Measurements from ENCODE around the gene RGS11. TPM values are rescaled to one million over a fixed set of nuclear protein-coding genes. Genes with fewer than 3 reads are reported as not detected.

Gene RGS11
- total and polyA plus RNA-seq, 7 donors = 0.20 to 2.6 (median 0.92) TPM

DNA sequence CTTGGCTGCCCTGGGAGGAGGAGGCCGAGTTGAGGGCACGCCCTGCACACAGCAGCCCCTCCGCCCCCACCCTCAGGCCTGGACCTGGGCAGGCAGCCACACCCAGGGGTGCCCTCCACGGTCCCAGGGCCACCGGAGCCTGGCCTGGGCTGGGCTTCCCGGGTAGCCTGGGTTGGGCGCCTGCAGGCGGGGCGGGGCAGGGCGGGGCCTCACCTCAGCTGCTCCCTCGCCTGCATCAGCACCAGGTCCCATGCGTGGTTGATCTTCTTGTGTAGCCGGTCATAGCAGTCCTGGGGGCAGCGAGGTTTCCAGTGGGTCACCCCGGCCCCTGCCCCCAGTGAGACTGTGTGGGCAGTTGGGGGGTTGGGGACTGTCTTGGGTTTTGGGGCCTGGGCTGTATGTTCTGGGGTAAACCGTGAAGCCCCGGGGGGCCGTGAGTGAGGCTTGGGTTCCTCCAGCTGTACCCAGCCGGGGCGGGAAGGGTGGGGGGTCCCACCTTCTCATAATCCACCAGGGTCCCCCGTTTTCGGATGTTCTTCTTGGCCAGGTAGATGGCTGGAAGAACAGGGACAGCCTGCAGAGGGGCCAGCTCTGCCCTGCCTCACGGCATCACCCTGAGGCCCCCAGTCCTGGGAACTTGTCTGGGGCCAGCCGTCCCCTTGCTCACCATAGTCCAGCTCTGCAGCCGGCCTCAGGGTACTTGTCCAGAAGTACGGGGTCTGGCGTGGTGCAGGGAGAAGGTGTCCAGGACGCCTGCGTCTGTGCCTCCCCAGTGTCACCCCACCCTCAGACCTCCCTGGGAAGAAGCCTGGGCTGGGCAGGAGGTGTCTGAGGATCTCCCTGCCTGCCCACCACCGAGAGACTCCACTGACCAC, 2.0 kb downstream of the RGS11 start:
- intact Hi-C loops (cut with DNase I) = no loop called here
- TF ChIP-seq, protein P1, sequence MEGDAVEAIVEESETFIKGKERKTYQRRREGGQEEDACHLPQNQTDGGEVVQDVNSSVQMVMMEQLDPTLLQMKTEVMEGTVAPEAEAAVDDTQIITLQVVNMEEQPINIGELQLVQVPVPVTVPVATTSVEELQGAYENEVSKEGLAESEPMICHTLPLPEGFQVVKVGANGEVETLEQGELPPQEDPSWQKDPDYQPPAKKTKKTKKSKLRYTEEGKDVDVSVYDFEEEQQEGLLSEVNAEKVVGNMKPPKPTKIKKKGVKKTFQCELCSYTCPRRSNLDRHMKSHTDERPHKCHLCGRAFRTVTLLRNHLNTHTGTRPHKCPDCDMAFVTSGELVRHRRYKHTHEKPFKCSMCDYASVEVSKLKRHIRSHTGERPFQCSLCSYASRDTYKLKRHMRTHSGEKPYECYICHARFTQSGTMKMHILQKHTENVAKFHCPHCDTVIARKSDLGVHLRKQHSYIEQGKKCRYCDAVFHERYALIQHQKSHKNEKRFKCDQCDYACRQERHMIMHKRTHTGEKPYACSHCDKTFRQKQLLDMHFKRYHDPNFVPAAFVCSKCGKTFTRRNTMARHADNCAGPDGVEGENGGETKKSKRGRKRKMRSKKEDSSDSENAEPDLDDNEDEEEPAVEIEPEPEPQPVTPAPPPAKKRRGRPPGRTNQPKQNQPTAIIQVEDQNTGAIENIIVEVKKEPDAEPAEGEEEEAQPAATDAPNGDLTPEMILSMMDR (IDR thresholded peaks at IDR 0.05) = no peak
- ATAC-seq (no peak), DNase-seq (no peak)
- Histone ChIP-seq H3K27me3 (ENCODE audit: insufficient read depth in 3 of 3, low read length in 2 of 3) (peaks cover 0 to 21% (median 19%) of the 10 kb centered on the region in 3 donors), H3K4me3 (no peak overlapping the region), H3K4me1 (peaks cover 5% of the 10 kb centered on the region), H3K9me3 (no peaks in the 10 kb centered on the region), H3K36me3 (ENCODE audit: insufficient read depth in 1 of 2, low read depth in 1 of 2) (no peaks in the 10 kb centered on the region), H3K27ac (no peak overlapping the region)
- WGBS, 3 donors = 74 to 82% (median 79%) methylated on average over 28 to 30 of the region's 30 CpGs

DNA sequence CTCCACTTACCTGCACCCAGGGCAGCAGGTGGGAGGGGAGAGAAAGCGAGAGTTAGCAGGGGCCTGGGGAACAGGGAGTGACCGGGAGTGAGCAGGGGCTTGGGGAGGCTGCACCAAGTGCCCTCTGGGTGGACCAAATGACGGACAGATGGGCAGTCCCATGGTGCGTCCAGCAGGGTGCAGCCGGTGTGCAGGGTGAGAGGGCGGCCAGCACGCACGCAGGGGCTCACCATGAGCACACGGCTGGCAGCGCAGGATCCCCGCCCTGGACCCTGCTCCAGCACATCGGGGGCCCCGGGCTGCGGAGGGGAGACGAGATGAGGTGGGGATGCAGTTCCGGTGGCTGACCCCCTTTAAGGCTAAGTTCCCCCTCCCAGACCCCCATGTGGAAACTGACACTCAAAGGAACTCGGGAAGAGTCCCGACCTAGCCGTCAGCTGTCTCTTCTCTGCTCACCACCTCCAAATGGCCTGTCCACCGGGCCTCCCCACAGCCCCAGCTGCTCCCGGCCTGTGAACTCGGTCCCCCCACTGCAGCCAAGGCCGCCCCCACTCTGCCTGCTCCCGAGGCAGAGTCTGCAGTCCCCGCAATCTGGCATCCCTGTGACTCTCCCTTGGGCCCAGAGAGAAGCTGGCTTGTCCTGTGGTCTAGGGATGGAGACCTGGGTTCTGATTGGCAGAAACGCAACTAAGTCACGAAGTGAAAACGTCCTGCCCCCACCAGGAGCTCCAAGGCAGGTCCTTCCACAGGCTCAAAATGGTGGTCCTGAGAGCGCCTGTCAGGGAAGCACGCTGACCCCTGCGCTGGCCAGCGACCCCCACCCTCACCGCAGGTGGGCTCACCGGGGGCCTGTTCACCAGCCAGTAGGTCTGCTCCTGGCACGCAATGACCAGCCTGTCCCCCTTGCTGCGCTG, 2.9 kb downstream of the RGS11 start:
- intact Hi-C loops (cut with DNase I) = no loop called here
- Histone ChIP-seq H3K4me3 (no peak overlapping the region), H3K27me3 (ENCODE audit: insufficient read depth in 3 of 3, low read length in 2 of 3) (peaks cover 0 to 21% (median 19%) of the 10 kb centered on the region in 3 donors), H3K36me3 (ENCODE audit: insufficient read depth in 1 of 2, low read depth in 1 of 2) (no peaks in the 10 kb centered on the region), H3K27ac (no peak overlapping the region), H3K9me3 (no peaks in the 10 kb centered on the region), H3K4me1 (peaks cover 5% of the 10 kb centered on the region)
- WGBS, 3 donors = 61 to 68% (median 62%) methylated on average over 33 to 36 of the region's 36 CpGs
- TF ChIP-seq, protein P1 (IDR thresholded peaks at IDR 0.05) = no peak
- ATAC-seq = no peak
- no peak for DNase-seq

DNA sequence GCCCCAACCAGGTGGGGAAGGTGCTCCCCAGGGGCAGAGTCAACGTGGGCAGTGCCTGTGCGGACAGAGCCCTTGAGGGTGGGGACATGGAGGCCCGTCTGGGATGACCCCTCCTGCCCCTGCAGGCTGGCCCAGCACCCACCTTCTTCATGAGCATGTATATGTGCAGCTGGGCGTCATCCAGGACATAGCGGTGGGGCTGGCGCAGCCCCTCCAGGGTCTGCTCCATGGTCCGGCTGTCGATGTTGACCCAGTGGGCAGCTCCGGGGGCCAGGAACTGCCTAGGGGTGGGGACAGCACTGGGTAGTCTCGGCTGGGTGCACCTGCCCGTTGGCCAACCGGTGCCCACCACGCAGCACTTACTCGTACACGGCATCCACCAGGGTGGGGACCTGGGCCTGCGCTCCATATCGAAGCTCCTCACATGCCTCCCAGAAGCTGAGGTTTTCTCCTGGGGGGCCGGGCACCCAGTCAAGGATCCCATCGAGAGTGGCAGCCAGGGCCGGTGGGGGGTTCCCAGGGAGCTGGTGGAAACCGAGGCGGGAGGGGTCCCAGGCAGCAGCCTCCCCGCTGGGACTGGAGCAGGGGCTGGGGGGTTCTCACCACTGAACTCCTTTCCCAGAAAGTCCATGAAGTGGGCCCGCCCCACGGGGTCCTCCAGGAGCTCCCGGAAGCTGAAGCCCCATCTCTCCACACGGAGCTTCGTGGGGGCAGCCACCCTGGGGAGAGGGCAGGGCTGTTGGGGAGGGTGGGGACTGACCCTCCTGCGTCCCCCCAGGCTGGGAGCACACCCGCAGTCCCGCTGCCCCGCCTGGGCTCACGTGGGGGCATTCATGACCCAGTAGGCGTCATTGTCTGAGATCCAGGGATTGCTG, 5.1 kb downstream of the RGS11 start:
- intact Hi-C loops (cut with DNase I) = no loop called here
- TF ChIP-seq, protein P1 (IDR thresholded peaks at IDR 0.05) = no peak
- 83 to 84% (median 83%) methylated on average over 30 to 34 of the region's 34 CpGs for WGBS, 3 donors
- DNase-seq = peak in 1 of 2 donors; percentile 45
- H3K4me3 ChIP-seq = no peak overlapping the region
- ATAC-seq = no peak
- peaks cover 0 to 5% of the 10 kb centered on the region in 2 donors for H3K36me3 ChIP-seq (ENCODE audit: insufficient read depth in 1 of 2, low read depth in 1 of 2)
- H3K4me1 ChIP-seq = peaks cover 5% of the 10 kb centered on the region
- H3K9me3 ChIP-seq = no peaks in the 10 kb centered on the region
- no peak overlapping the region for H3K27ac ChIP-seq
- H3K27me3 ChIP-seq (ENCODE audit: insufficient read depth in 3 of 3, low read length in 2 of 3) = peaks cover 0 to 16% (median 15%) of the 10 kb centered on the region in 3 donors

DNA sequence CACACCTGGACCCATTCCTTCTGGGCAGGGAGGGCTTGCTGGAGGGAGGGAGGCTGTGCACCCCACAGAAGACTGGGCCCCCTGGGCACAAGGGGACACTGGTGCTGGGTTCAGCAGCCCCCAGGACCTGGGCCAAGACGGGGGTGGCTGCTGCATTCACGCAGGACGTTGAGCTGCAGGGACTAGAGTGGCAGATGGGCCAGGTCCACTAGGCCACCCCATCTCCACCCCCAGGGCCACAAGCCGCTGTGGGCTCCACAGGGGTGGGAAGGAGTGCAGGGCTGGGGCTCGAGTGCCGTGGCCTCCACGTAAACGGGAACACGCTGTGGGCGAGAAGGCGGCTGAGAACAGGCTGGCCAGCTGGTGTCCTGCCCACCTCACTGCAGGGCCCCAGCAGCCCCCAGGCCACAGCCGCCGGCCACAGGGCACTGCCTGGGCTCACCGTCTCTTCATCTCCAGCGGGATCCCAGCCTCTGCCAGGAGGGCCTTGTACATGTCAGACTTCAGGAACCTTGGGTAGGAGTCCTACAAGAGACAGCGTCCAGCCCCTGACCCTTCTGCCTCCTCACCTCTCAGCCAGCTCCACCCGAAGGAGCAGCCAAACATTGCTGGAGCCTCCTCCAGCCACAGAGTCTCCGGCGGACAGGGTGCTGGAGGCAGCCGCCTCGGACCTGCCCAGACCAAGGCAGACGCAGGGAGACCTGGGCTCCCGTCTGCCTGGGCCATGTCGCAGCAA, 6.5 kb downstream of the RGS11 start:
- DNase-seq (peak in 1 of 2 donors; percentile 47), ATAC-seq (no peak)
- peaks cover 0 to 7% (median 3%) of the 10 kb centered on the region in 3 donors for H3K27me3 ChIP-seq (ENCODE audit: insufficient read depth in 3 of 3, low read length in 2 of 3)
- H3K4me1 ChIP-seq = no peaks in the 10 kb centered on the region
- H3K27ac ChIP-seq = no peak overlapping the region
- TF ChIP-seq, protein P1 (IDR thresholded peaks at IDR 0.05) = no peak
- no peaks in the 10 kb centered on the region for H3K9me3 ChIP-seq
- intact Hi-C loops (cut with DNase I) = no loop called here
- 73 to 75% (median 75%) methylated on average over 22 to 24 of the region's 24 CpGs for WGBS, 3 donors
- no peak overlapping the region for H3K4me3 ChIP-seq
- peaks cover 0 to 19% of the 10 kb centered on the region in 2 donors for H3K36me3 ChIP-seq (ENCODE audit: insufficient read depth in 1 of 2, low read depth in 1 of 2)
